Activated CD8-positive, alpha-beta memory T cell treated with anti-CD3 and anti-CD28 coated beads, Interleukin-2, amount 50 U/mL, for 24 hours (primary cell): ENCODE data around the gene LYSMD1.
A peak's percentile ranks its signal among the peaks of the same experiment; 100 is the strongest.

Experiments used
- DNase-seq: peaks from one replicate; pipeline ENCODE4 v3.0.0-alpha.2; 2020; ENCODE audit errors: extremely low read depth

Gene LYSMD1

DNA sequence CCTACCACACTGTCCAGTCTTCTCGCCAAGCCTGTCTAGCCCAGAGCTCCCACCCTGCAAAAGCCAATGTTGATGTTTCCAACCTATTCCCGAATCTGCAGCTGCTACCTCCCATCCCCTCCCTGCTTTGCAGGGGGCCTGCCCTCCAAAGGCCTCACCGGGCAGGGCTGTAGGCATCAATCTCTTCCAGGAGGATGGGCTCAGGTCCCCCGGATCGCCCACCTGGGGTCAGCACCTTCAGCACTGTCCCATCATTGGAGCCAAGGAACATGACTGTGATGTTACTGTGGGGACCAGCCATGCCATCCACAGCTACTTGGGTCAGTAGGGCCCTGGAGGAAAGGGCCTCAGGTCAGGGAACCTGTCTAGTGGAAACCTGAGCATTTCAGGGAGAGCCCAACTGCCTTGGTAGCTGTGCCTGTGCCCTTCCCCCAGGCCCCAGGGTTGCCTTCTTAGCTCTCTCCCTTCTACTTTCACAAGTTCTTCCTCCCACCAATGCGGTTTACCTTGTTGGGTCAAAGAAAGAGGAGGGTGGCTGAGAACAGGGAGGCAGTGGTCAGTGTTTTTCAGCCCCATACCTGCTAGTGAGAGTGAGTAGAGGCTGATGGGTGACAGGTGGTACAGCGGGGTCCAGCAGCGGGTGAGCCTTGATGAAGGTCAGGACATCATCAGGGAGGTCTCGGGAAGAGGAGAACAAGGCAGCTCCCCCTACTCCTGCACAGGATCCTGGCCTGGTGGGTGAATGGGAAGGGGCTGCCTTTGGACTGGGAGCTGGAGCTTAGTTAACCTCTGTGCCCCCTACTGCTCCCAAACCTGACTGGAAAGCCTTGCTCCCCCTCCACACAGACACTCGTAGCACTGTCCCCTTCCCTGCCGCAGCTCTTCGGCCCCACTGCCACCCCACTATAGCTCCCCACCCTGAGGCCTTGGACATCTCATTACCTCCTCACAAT lies 30.0 kb downstream of the LYSMD1 start:
- no peak for DNase-seq

DNA sequence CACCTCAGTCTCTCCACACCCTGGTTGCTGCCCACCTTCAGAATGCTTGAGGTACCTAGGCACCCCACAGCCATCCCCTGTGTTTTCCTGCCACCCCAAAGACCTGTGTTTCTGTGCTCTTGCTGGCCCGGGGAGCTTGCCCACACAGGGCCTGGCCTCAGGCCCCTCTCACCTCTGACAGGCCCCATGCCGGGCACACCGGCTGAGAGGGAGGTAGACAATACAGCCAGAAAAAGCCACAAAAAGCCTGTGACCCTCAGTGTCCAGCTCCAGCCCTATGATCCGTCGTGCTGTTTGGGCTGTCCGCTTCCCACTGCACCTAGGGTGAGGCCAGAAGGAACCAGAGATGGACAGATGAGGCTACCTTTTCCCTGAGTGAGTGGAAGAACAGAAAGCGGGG lies 30.7 kb downstream of the LYSMD1 start:
- no peak for DNase-seq

DNA sequence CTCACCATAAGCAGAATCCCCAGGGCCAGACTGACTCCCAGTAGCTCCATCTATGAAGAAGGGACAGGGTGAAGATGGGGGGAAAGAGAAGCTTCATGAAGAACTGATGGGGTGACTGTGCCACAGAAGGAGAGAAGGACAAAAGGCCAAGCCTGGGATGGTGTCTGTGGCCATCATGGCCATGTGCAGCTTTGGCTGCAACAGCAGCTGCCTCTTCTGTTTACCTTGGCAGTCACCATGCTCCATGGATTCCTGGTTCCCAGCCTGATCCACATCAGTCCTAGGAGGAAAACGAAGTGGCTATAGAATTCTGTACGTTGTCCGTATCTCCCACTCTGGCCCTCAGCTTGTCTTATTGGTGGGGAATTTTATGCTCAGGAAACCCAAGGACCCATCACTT lies 31.3 kb downstream of the LYSMD1 start:
- no peak for DNase-seq

DNA sequence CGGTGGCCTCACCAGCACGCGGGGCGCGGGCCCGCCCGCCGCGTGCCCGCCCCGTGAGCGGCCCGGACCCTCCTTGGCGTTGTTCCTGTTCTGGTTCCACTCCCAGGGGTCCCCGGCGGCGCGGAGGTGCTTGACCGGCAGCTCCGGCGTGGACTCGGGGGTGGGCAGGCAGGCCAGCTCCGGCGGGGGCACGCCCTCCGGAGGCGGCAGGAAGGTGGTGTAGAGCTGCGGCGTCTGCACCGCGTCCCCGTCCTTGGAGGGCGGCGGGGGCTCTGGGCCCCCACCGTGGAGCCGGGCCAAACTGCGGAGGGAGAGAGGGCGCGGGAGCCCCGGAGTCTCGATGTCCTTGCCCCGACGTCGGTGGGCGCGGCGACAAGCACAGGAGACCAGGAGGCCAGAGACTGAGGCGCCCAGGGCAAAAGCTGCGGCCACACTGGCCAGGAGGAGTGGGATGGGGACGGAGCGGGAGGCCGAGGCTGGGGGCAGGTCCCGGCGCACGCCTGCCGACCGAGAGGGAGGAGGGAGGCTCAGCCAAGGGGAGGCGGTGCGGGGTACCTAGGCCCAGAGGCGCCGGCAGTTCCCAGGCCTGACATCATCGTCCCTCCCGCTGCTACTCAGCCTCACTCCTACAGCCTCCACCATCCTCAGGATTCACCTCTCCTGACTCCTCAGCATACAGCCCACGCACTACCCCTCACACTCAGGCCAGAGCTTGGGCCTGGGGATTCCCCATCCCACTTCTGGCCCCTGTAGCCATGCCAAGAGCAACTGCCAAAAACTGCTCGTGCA lies 32.5 kb downstream of the LYSMD1 start:
- no peak for DNase-seq

DNA sequence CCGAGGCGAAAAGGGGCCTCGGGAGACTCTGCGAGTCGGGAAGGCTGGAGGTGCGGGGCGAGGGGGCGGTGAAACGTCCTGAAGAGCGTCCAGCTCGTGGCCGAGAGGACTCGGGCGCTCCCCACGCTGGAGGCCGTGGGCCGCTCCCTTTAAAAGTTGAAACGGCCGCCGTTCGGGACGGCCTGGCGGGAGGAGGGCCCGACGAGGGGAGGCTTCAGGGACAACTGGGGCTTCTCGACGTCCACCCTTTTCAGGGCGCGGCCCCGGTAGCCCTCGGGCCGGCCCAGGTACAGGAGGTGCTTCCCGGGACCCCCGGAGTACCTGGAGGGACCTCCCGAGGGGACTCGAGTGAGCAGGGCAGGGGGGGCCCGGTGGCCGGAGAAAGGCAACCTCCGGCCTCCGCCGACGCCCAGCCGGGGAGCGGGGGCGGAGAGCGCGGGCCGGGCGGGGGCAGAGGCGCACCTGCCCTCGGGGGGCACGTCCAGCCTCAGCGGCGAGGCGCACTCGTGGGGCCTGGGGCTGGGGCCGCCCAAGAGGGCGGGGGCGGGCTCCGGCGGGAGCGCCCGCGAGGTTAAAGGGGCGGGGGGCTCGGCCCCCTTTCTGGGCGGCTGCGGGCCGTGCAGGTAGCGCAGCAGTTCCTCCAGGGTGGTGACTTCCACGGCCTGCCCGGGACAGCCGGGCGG lies 33.2 kb downstream of the LYSMD1 start:
- no peak for DNase-seq

DNA sequence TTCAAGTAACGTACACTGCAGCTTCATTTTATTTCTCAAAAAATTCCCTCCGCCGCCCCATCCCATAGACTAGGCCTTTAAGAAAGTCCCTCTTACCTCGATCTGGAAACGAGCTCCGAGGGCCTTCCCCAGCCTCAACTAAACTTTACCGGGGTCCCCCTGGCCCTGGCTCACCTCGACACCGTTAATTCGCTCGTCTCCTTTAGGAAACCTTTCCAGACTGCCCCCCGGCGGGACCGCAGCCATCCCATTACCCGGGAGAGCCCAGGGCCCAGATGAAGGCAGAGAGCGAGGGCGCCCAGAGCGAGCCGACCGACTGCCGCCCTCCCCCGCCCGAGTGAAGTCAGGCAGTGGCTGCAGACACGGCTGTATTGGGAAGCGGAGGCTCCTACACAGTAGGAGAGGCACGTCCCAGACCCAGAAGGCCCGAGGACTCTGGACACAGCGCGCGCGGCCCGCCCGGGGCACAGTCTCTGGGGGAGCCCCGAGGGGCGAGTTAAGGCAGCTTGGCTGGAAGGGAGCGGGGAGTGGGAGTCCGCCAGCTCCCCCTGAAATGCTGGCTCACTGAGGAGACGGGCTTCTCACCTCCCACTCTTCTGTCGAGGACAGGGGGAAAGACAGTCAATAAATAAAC lies 33.9 kb downstream of the LYSMD1 start:
- no peak for DNase-seq

DNA sequence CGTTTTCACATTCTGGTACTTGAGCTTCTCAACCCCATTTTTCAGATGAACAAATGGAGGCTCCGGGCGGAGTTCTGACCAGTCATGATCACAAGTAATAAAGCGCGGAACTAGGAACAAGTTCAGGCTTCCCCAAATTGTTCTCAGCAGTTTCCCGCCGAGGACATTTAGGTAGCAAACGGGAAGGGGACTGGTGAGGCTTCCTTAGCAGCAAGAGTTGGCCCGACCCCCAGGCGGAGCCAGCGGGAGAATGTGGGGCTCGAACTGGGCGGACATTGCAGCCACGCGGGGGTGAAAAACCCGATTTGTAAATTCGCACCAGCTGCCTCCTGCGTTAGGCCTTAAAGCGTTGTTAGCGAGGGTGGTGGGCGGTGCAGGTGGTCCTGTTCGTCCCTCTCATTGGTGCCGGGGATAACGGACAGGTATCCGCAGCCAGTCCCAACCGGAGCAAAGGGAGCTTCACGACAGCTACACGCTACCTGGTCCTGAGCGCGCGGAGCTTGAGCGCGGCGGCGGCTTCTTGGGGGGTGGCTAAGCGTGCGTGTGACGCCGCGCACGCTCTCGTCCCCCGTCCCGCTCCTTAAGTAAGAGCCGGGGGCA lies 34.6 kb downstream of the LYSMD1 start:
- DNase-seq = peak; percentile 65

DNA sequence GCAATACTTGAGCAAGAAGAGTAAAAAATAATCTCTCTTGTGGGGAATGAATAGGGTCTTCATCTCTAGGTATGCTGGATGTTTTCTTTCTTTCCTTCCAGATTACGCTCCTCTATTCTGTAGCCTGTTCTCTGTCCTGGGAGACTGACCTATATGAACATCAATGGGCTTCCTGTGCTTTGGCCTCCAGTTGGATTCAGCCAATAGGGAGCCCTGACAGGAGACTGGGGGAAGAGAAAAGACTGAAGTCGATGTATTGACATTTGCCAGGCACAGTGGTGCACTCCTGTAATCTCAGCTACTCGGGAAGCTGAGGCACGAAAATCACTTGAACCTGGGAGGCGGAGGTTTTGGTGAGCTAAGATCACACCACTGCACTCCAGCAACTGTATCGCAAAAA lies 36.9 kb downstream of the LYSMD1 start:
- no peak for DNase-seq

DNA sequence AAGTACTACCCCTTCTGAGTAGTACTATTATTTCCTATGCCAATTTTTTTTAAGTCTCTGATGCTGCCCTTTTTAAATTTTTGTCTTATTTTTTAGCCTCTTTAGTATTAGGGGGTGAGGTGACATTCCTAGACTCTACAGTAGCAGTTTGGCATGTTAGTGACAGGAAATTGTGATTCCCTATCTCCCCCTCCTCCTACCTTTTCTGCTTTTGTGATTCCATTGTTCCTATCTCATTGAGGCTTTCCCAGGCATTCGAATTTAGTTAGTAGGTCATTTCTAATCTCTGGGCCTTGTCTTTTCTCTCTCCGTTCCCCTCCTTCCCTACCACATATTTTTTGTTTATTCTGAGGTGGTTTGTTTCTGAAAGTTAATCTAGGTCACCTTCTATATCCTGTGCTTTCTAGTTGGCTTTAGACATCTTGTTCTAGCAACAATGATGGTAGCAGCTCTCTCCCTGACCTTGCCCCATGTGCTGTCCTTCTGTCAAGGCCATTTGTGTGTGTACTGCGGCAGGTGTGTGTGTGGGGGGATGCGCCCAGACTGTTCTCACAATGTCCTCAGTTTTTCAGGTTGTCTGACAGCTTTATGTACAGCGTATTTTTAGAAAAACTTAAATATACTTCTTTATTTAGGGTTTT lies 40.8 kb downstream of the LYSMD1 start:
- no peak for DNase-seq

DNA sequence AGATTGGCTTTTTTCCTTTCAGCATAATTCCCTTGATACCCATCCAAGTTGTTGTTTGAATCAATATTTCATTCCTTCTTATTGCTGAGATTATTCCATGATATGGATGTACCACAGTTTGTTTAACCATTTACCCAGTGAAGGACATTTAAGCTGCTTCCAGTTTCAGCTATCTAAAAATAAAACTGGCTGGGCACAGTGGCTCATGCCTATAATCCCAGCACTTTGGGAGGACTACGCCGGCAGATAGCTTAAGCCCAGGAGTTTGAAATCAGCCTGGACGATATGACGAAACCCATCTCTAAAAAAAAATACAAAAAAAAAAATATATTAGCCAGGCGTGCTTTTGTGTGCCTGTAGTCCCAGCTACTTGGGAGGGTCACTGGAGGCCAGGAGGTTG lies 51.8 kb downstream of the LYSMD1 start:
- no peak for DNase-seq
